ENCODE data around the gene CCDC85C.

Gene CCDC85C

DNA sequence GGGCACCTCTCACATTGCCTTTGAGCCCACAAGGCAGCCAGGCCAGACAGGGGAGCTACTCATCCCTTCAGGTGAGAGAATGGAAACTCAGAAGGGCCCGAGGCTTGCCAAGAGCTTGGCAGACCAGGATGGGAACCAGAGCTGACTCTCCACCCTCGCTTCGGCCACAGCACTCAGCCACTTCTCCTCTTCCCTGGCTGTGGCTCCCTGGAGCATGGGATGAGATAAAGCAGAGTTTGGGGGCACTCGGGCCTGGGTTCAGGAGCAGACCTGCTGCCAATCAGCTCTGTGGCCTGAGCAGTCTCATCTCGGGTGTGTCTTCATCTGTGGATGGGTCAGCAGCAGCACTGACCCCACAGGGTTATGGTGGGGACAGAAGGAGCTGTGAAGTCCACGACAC, 20.0 kb upstream of the CCDC85C start:
- no peak for DNase-seq (ENCODE audit: low spot score)
- H3K4me1 Mint-ChIP-seq (ENCODE audit: low read depth): peaks cover 1% of the 10 kb centered on the region
- H3K4me3 Mint-ChIP-seq: no peak overlapping the region
- H3K36me3 Mint-ChIP-seq (ENCODE audit: low read depth): no peaks in the 10 kb centered on the region
- peaks cover 14% of the 10 kb centered on the region for H3K27me3 Mint-ChIP-seq (ENCODE audit: low read depth)
- H3K9me3 Mint-ChIP-seq: no peaks in the 10 kb centered on the region
- no peak overlapping the region for H3K27ac Mint-ChIP-seq

DNA sequence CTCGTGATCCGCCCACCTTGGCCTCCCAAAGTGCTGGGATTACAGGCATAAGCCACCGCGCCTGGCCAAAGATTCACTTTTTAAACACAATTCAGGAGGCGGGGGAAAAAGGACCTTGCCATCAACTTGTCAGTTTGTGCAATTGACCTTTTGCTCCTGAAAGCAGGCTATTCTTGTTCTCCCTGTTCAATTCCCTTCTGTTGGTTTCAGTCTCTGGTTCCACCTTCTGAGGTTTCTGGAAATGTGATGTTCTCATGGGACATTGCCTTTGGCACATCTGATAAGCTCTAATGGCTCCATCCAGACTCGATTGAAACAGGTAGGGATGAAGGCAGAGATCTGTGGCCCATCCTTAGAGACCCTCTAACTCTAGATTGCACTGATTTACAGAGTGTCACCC, 17.9 kb upstream of the CCDC85C start:
- no peak overlapping the region for H3K4me3 Mint-ChIP-seq

DNA sequence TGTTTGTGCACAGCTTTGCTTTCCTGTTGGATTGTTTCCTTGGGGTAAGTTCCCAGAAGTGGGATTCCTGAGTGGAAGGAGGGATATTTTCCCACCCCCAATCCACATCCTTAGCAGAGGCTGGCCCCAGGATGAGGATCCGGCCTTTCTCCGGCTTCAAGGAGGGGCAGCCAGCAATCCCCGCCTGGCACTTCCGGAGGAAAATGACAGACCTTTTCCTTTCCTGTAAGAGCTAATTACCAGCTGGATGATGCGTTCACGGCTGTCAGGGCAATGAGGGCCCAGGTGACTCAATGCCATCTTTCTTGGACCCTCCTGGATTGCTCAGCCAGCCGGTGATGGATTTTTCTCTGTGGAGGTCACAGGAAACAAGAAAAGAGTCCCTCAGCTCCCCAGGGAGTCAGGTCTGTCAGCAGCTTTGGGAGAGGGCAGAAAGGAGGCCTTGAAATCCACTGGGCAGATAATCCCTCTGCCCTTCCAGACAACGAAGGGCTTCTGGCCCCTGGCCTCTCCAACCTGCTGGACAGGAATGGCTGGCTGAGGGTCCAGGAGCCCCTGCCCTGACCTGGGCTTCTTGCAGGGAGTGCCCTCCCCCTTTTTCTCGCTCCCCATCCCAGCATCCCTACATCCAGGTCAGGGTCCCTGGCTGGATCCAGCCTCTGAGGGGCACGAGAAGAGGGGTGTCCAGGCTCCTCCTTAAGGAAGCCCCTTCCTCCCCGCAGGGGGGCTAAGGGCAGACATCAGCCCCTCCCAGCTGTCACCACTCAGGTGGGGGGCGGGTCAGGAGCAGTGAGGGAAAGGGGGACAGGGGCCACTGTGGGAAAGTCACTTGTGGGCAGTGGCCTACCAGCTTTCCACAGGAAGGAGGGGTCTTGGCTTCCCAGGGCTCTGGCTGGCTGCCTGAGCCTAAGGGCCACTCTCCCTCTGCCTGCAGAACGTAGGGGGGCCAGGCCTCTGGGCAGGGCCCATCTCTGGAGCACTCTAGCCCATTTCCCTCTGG, 16.1 kb upstream of the CCDC85C start:
- Mint-ChIP-seq H3K4me1 (ENCODE audit: low read depth) (no peaks in the 10 kb centered on the region), H3K27me3 (ENCODE audit: low read depth) (peaks cover 31% of the 10 kb centered on the region), H3K36me3 (ENCODE audit: low read depth) (no peaks in the 10 kb centered on the region), H3K27ac (no peak overlapping the region), H3K9me3 (no peaks in the 10 kb centered on the region), H3K4me3 (no peak overlapping the region)
- no peak for DNase-seq (ENCODE audit: low spot score)

More for the DNA sequence above, 17.9 kb upstream of the CCDC85C start:
- H3K27ac Mint-ChIP-seq: no peak overlapping the region
- H3K4me1 Mint-ChIP-seq (ENCODE audit: low read depth): no peaks in the 10 kb centered on the region
- H3K9me3 Mint-ChIP-seq: no peaks in the 10 kb centered on the region
- H3K27me3 Mint-ChIP-seq (ENCODE audit: low read depth): peaks cover 20% of the 10 kb centered on the region
- no peak for DNase-seq (ENCODE audit: low spot score)
- H3K36me3 Mint-ChIP-seq (ENCODE audit: low read depth): no peaks in the 10 kb centered on the region

DNA sequence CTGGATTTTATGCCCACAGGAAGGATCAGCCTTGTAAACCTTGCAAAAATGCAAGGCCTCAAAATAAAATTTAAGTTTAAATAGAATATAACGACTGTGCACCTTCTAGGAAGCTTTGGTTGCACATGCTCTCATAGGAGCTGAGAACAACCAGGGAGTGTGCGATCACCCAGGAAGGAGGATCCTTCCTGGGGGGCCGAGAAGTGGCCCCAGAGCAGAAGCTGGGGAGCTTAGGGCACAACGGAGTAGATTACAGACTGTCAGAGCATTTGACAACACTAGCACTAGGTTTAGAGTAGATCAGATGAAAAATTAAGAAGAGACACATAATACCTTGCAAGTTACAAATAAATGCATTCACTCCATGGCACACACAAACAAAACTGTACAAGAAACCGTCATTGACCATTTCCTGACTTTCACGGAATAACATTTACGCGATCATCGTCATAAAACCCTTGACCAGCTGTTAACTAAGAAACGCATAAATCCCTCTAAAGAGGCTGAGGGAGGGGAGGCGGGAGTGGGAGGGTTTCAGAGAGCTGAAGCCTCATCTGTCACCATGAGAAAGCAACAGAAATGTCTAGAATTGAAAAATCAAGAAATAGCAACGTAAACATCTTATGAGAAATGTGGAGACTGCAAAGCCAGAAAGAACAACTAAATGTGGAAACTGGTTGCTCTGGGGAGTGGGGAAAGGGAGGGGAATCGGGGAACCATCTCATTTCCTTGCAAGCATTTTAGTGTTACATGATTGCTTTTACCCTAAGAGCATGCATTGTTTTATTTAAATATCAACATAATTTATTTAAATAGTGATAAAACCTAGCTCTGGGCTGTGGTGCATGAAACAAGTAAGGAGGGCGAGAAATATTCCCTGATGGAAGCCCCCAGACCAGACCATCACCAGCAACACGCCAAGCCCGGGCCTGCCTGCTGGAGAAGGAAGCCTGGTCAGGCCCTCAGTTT, 13.1 kb upstream of the CCDC85C start:
- DNase-seq (ENCODE audit: low spot score): no peak
- Mint-ChIP-seq H3K9me3 (no peaks in the 10 kb centered on the region), H3K27me3 (ENCODE audit: low read depth) (peaks cover 18% of the 10 kb centered on the region), H3K27ac (no peak overlapping the region), H3K4me1 (ENCODE audit: low read depth) (no peaks in the 10 kb centered on the region), H3K36me3 (ENCODE audit: low read depth) (no peaks in the 10 kb centered on the region), H3K4me3 (no peak overlapping the region)

DNA sequence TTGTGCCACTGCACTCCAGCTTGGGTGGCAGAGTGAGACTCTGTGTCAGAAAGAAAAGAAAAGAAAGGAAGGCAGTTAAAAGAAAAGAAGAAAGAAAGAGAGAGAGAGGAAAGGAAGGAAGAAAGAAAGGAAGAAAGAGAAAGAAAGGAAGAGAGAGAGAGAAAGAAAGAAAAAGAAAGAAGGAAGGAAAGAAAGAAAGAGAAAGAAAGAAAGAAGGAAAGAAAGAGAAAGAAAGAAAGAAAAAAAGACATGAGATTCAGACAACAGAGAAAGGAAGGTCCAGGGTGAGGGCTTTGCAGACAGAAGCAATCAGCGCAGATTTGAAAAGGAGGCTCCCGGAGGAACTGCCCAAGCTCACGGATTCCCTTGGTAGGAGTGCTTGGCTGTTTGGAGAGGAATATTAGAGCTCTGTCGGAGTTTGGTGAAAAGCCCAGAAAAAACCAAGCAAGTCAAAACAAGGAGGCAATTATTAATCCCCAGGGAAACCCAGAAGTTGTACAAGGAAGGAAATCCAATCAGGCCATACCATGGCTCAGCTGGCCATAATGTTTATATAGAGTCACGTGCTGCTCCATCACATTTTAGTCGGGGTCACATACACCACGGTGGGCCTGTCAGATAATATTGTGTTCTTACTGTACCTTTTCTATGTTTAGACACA, 11.6 kb upstream of the CCDC85C start:
- peaks cover 17% of the 10 kb centered on the region for H3K27me3 Mint-ChIP-seq (ENCODE audit: low read depth)
- no peak for DNase-seq (ENCODE audit: low spot score)
- no peaks in the 10 kb centered on the region for H3K9me3 Mint-ChIP-seq
- no peaks in the 10 kb centered on the region for H3K4me1 Mint-ChIP-seq (ENCODE audit: low read depth)
- no peak overlapping the region for H3K27ac Mint-ChIP-seq
- no peak overlapping the region for H3K4me3 Mint-ChIP-seq
- no peaks in the 10 kb centered on the region for H3K36me3 Mint-ChIP-seq (ENCODE audit: low read depth)

DNA sequence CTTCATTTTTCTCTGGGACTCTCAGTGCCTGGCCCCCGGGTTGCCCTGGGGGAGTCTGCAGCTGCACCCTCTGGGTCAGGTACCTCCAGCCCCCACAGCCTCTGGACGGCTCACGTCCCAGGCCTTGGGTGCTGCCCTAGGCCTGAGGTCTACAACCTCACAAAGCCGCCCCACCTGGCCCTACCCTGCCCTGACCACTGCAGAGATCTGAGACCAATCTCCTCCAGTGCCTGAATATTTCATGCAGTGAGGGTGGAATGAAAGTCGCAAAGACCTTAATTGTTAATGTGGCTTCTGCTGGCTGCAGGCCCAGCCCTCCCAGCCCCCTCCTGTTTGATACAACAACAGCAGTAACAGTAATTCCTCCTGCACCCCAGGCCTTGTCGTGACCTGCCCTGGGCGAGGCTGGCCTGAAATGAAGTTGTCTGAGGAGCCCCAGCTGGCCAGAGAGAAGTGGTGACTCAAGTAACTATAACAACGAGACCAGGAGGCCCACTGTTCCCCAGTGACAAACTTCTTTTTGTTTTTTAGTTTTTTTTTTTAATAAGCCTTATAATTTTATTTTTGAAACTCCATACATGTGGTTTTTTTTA, 8.8 kb upstream of the CCDC85C start:
- peaks cover 14% of the 10 kb centered on the region for H3K27me3 Mint-ChIP-seq (ENCODE audit: low read depth)
- no peak for DNase-seq (ENCODE audit: low spot score)
- no peak overlapping the region for H3K4me3 Mint-ChIP-seq
- no peaks in the 10 kb centered on the region for H3K4me1 Mint-ChIP-seq (ENCODE audit: low read depth)
- no peaks in the 10 kb centered on the region for H3K36me3 Mint-ChIP-seq (ENCODE audit: low read depth)
- H3K27ac Mint-ChIP-seq: no peak overlapping the region
- no peaks in the 10 kb centered on the region for H3K9me3 Mint-ChIP-seq

DNA sequence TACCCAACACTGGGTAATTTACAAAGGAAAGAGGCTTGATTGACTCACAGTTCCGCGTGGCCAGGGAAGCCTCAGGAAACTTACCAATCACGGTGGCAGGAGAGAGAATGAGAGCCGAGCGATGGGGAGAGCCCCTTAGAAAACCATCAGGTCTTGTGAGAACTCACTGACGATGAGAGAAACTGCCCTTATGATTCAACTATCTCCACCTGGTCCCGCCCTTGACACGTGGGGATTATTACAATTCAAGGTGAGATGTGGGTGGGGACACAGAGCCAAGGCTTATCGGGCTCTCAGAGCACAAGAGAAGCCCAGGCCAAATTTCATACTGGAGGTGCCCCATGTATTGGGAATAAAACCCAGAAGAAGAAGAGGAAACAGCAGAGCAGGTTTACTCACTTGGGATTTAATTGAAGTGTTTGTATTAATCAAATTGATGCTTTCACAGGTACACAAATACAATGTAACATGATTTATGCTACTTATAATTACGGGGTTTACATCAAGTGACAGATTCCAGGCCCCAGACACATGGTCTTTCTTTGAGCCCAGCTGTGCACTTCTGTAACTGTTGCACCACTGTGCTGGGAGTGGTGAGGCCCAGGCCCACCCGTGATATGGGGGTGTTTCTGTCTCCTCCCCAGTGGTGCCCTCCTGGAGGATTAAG, 8.2 kb upstream of the CCDC85C start:
- H3K27me3 Mint-ChIP-seq (ENCODE audit: low read depth): peaks cover 13% of the 10 kb centered on the region
- H3K4me1 Mint-ChIP-seq (ENCODE audit: low read depth): no peaks in the 10 kb centered on the region
- DNase-seq (ENCODE audit: low spot score): no peak
- no peak overlapping the region for H3K27ac Mint-ChIP-seq
- H3K9me3 Mint-ChIP-seq: no peaks in the 10 kb centered on the region
- H3K4me3 Mint-ChIP-seq: no peak overlapping the region
- H3K36me3 Mint-ChIP-seq (ENCODE audit: low read depth): no peaks in the 10 kb centered on the region

DNA sequence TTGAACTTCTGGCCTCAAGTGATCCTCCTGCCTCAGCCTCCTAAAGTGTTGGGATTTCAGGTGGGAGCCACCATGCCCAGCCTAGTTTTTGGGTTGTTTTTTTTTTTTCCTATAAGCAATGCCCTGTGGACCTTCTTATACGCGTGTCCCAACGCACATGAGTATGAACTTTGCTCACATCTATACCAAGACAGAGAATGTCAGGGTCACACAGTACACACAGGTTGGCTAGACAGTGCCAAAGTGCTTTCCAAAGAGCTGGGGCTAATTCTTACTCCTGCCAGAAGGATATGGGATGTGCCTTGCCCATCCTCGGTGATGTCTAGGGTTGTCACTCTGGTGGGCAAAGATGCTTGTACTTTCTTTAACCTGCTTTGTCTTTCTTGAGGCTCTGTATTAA, 7.6 kb upstream of the CCDC85C start:
- Mint-ChIP-seq H3K4me1 (ENCODE audit: low read depth) (no peaks in the 10 kb centered on the region), H3K36me3 (ENCODE audit: low read depth) (no peaks in the 10 kb centered on the region), H3K27ac (no peak overlapping the region), H3K27me3 (ENCODE audit: low read depth) (peaks cover 11% of the 10 kb centered on the region), H3K4me3 (no peak overlapping the region), H3K9me3 (no peaks in the 10 kb centered on the region)
- no peak for DNase-seq (ENCODE audit: low spot score)

DNA sequence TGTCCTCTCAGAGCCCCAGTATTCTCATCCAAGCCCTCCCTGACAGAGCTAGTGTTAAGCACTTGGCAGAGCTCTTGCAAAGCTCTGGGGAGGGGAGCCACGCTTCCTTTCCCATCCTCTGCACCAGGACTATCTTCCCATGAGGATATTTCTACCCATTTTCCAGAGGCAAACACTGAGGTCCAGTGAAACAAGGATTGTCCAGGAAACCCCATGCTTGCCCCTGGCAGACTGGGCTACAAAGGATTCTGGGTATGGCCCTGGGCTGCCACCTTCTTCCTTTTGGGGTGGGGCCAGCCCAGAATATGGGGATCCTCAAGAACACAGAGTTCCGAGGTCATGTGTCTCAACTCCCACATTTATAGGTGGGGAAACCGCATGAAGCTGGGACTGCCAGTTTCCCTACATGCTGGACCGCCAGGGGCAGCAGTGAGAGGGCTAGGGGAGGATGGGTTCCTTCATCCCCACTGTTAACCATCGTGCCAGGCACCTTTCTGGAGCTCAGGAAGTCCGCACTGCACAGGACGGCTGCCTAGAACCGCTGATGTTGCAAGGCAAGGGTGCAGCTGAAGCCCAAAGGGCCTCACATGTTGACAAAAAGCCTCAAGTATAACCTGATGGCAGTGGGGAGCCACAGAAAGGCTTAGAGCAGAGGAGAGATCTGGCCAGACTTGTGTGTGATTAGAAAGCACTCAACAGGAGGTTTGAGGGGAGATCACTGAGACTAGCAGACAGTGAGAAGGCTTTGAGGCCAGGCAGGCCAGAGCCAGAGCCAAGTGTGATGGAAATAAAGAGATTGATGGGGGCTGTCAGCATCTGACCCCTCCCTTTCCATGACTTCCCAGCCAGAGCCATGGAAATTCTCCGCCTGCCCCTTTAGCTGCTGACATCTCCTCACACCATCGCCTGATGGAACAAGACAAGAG, 5.5 kb upstream of the CCDC85C start:
- no peak overlapping the region for H3K4me3 Mint-ChIP-seq
- H3K4me1 Mint-ChIP-seq (ENCODE audit: low read depth): peaks cover 5% of the 10 kb centered on the region
- no peaks in the 10 kb centered on the region for H3K27me3 Mint-ChIP-seq (ENCODE audit: low read depth)
- H3K36me3 Mint-ChIP-seq (ENCODE audit: low read depth): no peaks in the 10 kb centered on the region
- H3K27ac Mint-ChIP-seq: no peak overlapping the region
- no peak for DNase-seq (ENCODE audit: low spot score)
- no peaks in the 10 kb centered on the region for H3K9me3 Mint-ChIP-seq

DNA sequence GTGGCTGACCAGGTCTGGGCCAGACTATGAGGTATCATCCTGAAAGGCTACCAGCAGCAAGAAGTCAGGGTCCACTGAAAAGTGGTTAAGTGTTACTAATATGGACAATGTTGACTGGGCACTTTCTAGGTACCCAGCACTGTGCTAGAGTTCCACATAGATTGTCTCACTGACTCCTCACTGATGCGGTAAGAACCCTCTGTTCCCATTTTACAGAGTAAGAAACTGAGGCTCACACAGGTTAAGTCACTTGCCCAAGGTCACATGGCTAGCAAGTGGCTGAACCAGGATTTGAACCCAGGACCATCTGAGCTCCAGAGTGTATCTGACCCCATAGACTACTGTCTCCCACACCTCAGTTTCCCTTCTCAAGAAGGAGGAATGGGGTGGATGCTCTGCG, 4.6 kb upstream of the CCDC85C start:
- Mint-ChIP-seq H3K9me3 (no peaks in the 10 kb centered on the region), H3K27ac (no peak overlapping the region), H3K27me3 (ENCODE audit: low read depth) (no peaks in the 10 kb centered on the region), H3K36me3 (ENCODE audit: low read depth) (no peaks in the 10 kb centered on the region), H3K4me3 (no peak overlapping the region), H3K4me1 (ENCODE audit: low read depth) (peaks cover 5% of the 10 kb centered on the region)
- no peak for DNase-seq (ENCODE audit: low spot score)

DNA sequence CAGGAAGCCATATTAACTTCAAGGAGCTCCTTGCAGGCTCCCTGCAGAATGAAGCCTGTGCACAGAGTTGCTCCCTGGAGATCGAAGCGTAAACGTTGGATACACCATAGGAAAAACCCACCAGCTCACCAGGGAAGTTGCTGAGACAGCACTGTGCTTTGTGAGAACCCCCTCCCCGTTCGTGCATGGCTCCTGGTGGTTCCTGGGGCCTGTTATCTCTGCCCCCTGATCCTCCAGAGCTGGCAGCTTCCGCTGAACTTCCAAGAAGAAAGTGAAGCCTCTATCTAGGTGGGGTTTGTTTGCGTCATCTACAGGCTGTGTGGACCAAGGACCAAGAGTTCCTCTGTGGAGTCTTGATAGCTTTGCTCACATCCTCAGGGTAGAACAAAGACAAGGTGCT, 2.4 kb upstream of the CCDC85C start:
- no peaks in the 10 kb centered on the region for H3K9me3 Mint-ChIP-seq
- peaks cover 8% of the 10 kb centered on the region for H3K27me3 Mint-ChIP-seq (ENCODE audit: low read depth)
- no peaks in the 10 kb centered on the region for H3K36me3 Mint-ChIP-seq (ENCODE audit: low read depth)
- DNase-seq (ENCODE audit: low spot score): no peak
- H3K27ac Mint-ChIP-seq: no peak overlapping the region
- no peak overlapping the region for H3K4me3 Mint-ChIP-seq
- H3K4me1 Mint-ChIP-seq (ENCODE audit: low read depth): peaks cover 13% of the 10 kb centered on the region

DNA sequence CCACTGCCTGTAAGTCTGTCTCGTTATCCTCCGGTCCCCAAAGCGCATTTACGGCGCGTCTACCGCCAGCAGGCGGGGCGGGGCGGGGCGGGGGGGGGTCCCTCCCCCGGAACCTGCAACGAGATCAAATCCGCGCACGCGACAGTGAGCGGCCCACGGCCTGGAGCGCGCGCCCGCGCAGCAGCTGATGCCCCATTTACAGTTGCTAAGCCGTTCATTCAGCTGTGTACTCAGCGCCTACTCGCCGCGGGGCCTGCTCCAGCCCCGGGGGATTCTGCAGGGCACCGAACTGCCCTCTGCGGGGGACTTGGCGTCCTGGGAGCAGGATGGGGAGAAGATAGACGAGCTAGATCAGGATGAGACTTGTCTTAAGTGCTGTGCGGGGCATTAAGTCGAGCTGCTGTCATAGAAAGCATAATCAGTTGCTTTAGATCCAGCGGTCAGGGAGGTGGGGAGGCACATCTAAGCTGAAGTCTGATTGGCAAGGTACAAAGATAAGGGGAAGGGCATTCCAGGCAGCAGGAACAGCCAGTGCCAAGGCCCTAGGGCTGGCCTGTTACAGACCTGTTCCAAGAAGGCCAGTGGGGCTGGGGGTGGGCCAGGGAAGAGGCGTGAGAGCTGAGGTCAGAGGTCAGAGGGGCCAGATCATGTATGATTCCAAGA, 1.4 kb upstream of the CCDC85C start:
- H3K36me3 Mint-ChIP-seq (ENCODE audit: low read depth): no peaks in the 10 kb centered on the region
- H3K4me1 Mint-ChIP-seq (ENCODE audit: low read depth): peaks cover 16% of the 10 kb centered on the region
- no peaks in the 10 kb centered on the region for H3K9me3 Mint-ChIP-seq
- H3K27me3 Mint-ChIP-seq (ENCODE audit: low read depth): peaks cover 12% of the 10 kb centered on the region
- H3K4me3 Mint-ChIP-seq: peak overlapping the region; percentile 92
- peak overlapping the region; percentile 87 for H3K27ac Mint-ChIP-seq
- DNase-seq (ENCODE audit: low spot score): peak; percentile 76

Data from T-helper 2 cell treated with Interferon-gamma antibody and Interleukin-4, amounts not matched to agents 5 μg/mL and 100 μg/mL, for 36 hours (primary cell).